ENCODE results near the gene LRRC8E.

The LRRC8E gene

DNA sequence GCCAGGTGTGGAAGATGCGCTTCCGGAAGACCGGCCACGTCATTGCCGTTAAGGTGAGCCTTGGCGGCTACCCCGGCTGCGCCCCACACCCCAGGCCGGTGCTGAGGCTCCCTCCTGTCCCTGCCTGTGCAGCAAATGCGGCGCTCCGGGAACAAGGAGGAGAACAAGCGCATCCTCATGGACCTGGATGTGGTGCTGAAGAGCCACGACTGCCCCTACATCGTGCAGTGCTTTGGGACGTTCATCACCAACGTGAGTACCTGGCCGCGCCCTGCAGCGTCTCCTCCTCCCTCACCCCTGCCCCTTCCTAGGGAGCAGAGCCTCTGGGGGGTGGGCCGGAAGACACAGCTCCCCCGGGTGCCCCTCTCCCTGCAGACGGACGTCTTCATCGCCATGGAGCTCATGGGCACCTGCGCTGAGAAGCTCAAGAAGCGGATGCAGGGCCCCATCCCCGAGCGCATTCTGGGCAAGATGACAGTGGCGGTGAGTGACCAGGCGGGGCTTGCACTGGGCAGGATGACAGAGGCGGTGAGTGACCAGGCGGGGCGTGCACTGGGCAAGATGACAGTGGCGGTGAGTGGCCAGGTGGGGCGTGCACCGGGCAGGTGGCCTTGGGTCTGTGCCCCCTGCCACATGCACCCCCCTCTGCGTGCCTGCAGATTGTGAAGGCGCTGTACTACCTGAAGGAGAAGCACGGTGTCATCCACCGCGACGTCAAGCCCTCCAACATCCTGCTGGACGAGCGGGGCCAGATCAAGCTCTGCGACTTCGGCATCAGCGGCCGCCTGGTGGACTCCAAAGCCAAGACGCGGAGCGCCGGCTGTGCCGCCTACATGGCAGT is 22.2 kb downstream of the LRRC8E start:
- POLR2A ChIA-PET, result no interaction called here
- DNase-seq (ENCODE audit: extremely low spot score), result no peak
- CTCF ChIA-PET, result interaction anchor here (1.0 kb wide), 1 partner anchor 10 kb away, joined by 4 read pairs; the partner anchor contains the start of gene SNAPC2
- TF ChIP-seq CTCF (IDR thresholded peaks at IDR 0.05; ENCODE audit: control extremely low read depth, extremely low read depth, low read depth, missing control alignments), result no peak

GRCh38 chr19:7911508-7912143 is 23.3 kb downstream of the LRRC8E start:
- TF ChIP-seq CTCF (IDR thresholded peaks at IDR 0.05; ENCODE audit: control extremely low read depth, extremely low read depth, low read depth, missing control alignments), result no peak
- DNase-seq (ENCODE audit: extremely low spot score), result no peak
- POLR2A ChIA-PET, result no interaction called here
- CTCF ChIA-PET, result interaction anchor here (0.9 to 2.3 kb wide), 4 partner anchors 8 to 91 kb away, joined by 3 to 9 read pairs (median 4); partner anchors contain the start of genes MAP2K7 and SNAPC2

DNA sequence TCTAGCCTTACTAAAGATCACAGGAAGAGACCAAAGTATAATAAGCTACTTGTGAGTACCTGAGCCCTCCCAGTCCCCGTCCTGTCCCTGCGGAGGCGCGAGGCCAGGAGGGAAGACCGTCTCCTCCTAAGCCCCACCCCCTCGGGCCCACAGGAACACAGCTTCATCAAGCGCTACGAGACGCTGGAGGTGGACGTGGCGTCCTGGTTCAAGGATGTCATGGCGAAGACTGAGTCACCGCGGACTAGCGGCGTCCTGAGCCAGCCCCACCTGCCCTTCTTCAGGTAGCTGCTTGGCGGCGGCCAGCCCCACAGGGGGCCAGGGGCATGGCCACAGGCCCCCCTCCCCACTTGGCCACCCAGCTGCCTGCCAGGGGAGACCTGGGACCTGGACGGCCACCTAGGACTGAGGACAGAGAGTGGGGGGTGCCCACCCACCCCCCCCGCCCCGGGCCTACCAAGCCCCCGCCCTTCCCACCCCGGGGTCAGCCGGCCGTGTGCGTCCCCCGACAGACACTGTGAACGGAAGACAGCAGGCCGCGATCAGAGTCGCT is 23.9 kb downstream of the LRRC8E start:
- no peak for TF ChIP-seq CTCF (IDR thresholded peaks at IDR 0.05; ENCODE audit: control extremely low read depth, extremely low read depth, low read depth, missing control alignments)
- POLR2A ChIA-PET, result interaction anchor here (0.9 kb wide), 2 partner anchors 9 to 77 kb away, joined by 3 read pairs; partner anchors contain the start of gene MAP2K7

DNA sequence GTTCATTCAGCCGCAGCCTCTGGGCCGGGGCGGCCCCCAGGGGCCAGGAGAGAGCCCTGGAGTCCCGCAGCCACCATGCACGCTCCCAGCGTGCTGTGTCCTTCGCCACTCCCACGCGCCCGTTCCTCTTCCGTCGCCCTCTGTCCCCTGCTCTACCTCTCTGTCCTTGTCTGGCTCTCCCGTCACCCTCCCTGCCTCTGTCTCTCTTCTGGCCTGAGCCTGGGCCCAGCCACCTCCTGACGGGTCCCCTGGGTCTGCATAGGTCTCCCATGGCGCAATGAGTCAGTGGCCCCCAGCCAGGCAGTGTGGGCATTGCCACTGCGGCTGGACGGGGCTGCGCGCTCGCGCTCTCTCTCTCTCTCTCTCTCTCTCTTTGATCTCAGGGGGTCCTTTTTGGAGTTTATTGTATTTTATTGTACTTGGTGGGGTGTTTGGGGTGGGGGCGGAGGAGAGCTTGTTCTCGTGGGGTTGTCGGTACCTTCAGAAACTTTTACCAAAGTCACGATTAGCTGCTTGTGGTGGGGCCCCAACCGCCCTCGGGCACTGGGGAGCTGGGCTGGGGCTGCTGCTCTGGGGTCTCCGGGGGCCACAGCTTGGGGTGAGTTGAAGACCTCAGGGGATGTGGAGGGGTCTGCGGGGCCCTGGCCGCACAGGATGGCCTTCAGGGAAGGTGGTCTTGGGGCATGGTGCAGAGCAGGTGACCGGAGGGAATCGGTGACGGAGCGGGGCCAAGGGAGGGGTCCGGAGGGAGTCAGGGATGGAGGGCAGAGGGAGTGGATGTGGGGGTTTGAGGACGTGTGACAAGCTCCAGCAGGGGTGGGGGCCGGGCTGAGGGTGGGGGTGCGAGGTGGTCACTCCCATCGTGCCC is 24.6 kb downstream of the LRRC8E start:
- DNase-seq (ENCODE audit: extremely low spot score), result no peak
- TF ChIP-seq CTCF (IDR thresholded peaks at IDR 0.05; ENCODE audit: control extremely low read depth, extremely low read depth, low read depth, missing control alignments), result no peak
- CTCF ChIA-PET, result interaction anchor here (2.3 kb wide), 1 partner anchor 9 kb away, joined by 9 read pairs; the partner anchor contains the start of gene MAP2K7
- POLR2A ChIA-PET, result interaction anchor here (0.5 to 0.9 kb wide), 3 partner anchors 9 to 1934 kb away, joined by 3 read pairs; partner anchors contain the start of gene MAP2K7

More for the DNA sequence above, 23.9 kb downstream of the LRRC8E start:
- CTCF ChIA-PET, result interaction anchor here (0.9 to 2.3 kb wide), 4 partner anchors 9 to 91 kb away, joined by 3 to 9 read pairs (median 4); partner anchors contain the start of genes MAP2K7 and SNAPC2
- no peak for DNase-seq (ENCODE audit: extremely low spot score)

DNA sequence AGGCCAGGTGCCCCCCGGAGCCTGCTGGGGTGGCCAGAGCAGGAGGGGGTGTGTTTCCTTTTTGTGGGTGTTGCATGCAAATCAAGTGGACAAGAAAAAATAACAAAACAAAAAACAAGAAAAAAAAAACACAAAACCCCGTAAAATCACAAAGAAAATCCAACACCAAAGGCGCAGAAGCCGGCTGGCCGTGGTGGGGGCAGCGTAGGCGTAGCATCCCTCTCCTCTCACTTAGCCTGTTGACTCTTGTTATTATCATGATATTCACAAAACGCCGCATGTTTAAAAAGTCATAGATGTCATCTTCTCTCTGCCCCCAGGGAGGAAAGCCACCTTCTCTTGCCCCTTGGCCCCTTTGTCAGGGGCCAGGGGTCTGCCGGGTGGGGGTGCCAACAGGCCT is 25.3 kb downstream of the LRRC8E start:
- no peak for TF ChIP-seq CTCF (IDR thresholded peaks at IDR 0.05; ENCODE audit: control extremely low read depth, extremely low read depth, low read depth, missing control alignments)
- ChIA-PET CTCF (no interaction called here), POLR2A (interaction anchor here (0.5 kb wide), 1 partner anchor 1935 kb away, joined by 3 read pairs; no protein-coding TSS in a partner anchor)
- DNase-seq (ENCODE audit: extremely low spot score), result no peak
